Urothelium cell line (cell line): ENCODE results near the gene FNDC11.
"Not testable (repeated sequence)": the region's sequence is repeated elsewhere in the genome, so short reads cannot be mapped to it uniquely, and the experiment has no call there.

Source experiments
- DNase-seq: peaks from one replicate; pipeline ENCODE4 v3.0.0; 2011; ENCODE audit warnings: low spot score, mixed read lengths
- FAIRE-seq: peaks from 2 replicates; lab custom pipeline; 2011; peaks lifted over from hg19 to GRCh38; lab: Jason Lieb, UNC

FNDC11 gene

GRCh38 chr20:63565021-63565698 lies 11.2 kb downstream of the FNDC11 start:
- FAIRE-seq (no peak), DNase-seq (no peak)

- no peak for DNase-seq
- no peak for FAIRE-seq
Observed at GRCh38 chr20:63565699-63566335, 11.9 kb downstream of the FNDC11 start.

- FAIRE-seq (peak; percentile 99), DNase-seq (no peak)
Observed at GRCh38 chr20:63566395-63567135, 12.6 kb downstream of the FNDC11 start.

- DNase-seq (no peak), FAIRE-seq (no peak)
Observed at GRCh38 chr20:63567136-63567385, 13.1 kb downstream of the FNDC11 start.

- DNase-seq (no peak), FAIRE-seq (peak; percentile 27)
Observed at GRCh38 chr20:63567386-63568169, 13.6 kb downstream of the FNDC11 start.

- FAIRE-seq: no peak
- DNase-seq: no peak
Observed at GRCh38 chr20:63568170-63568981, 14.4 kb downstream of the FNDC11 start.

- FAIRE-seq (no peak), DNase-seq (no peak)
Observed at GRCh38 chr20:63568986-63569949, 15.3 kb downstream of the FNDC11 start.

GRCh38 chr20:63570281-63571086 lies 16.5 kb downstream of the FNDC11 start:
- FAIRE-seq: no peak
- no peak for DNase-seq

- FAIRE-seq, DNase-seq: not testable (repeated sequence)
Observed at GRCh38 chr20:63571087-63571478, 17.1 kb downstream of the FNDC11 start.

- no peak for FAIRE-seq
- no peak for DNase-seq
Observed at GRCh38 chr20:63572071-63572787, 18.3 kb downstream of the FNDC11 start.

GRCh38 chr20:63572788-63573646 lies 19.1 kb downstream of the FNDC11 start:
- FAIRE-seq: no peak
- DNase-seq: peak; percentile 51

GRCh38 chr20:63573647-63574131 lies 19.7 kb downstream of the FNDC11 start:
- DNase-seq (peak; percentile 55), FAIRE-seq (no peak)

GRCh38 chr20:63574156-63574828 lies 20.3 kb downstream of the FNDC11 start, which contains the start of gene HELZ2:
Gene HELZ2 (minus strand): TSS chr20:63574239. CDS start chr20:63572385, 1,854 bp downstream.
- DNase-seq (peak; percentile 95), FAIRE-seq (no peak)

- no peak for FAIRE-seq
- DNase-seq: no peak
Observed at GRCh38 chr20:63574829-63575743, 21.1 kb downstream of the FNDC11 start.

GRCh38 chr20:63576311-63576710 lies 22.4 kb downstream of the FNDC11 start:
- DNase-seq: no peak
- no peak for FAIRE-seq
